Nephron (organoid): ENCODE results near the gene GLIS1.

Experiments used
- H3K27ac Mint-ChIP-seq, 3 experiments: 2 replicates each; pipeline ENCODE4 v1.8.0; 2020; ENCODE audit warnings: mixed read lengths in 3 of 3, mild to moderate bottlenecking in 2 of 3, moderate library complexity in 1 of 3
- H3K27me3 Mint-ChIP-seq: 2 replicates; pipeline ENCODE4 v1.8.0; 2021; ENCODE audit warnings: low read depth, mild to moderate bottlenecking, moderate library complexity, mixed read lengths
- H3K36me3 Mint-ChIP-seq: 2 replicates; pipeline ENCODE4 v1.8.0; 2020; ENCODE audit warnings: low read depth, mixed read lengths
- H3K4me1 Mint-ChIP-seq: 2 replicates; pipeline ENCODE4 v1.8.0; 2020; ENCODE audit warnings: mixed read lengths
- H3K4me3 Mint-ChIP-seq, 3 experiments: 2 replicates each; pipeline ENCODE4 v1.8.0; 2020; ENCODE audit warnings: mild to moderate bottlenecking in 3 of 3, mixed read lengths in 3 of 3, moderate library complexity in 2 of 3
- H3K9me3 Mint-ChIP-seq: 2 replicates; pipeline ENCODE4 v1.8.0; 2020; ENCODE audit warnings: mixed read lengths
- CTCF ChIP-seq, 3 experiments: fragments of 200-600 bp; sonication (generic); IDR thresholded peaks; one replicate each; pipeline ENCODE4 v1.5.0; 2021; ENCODE audit warnings: antibody characterized with exemption in 3 of 3; ENCODE audit not compliant: unreplicated experiment in 3 of 3

GLIS1 gene

GRCh38 chr1:53655931-53656746 lies 82.8 kb downstream of the GLIS1 start:
- Mint-ChIP-seq H3K9me3 (no peaks in the 10 kb centered on the region), H3K27me3 (peaks cover 32% of the 10 kb centered on the region), H3K36me3 (no peaks in the 10 kb centered on the region), H3K4me3 (no peak overlapping the region), H3K4me1 (peaks cover 5% of the 10 kb centered on the region), H3K27ac (peak overlapping the region in 2 of 3 experiments; percentile 7 to 32)
- no peak for TF ChIP-seq CTCF (IDR thresholded peaks at IDR 0.05; ENCODE audit: unreplicated experiment in 3 of 3)

- H3K4me3 Mint-ChIP-seq: no peak overlapping the region
- no peaks in the 10 kb centered on the region for H3K9me3 Mint-ChIP-seq
- peaks cover 5% of the 10 kb centered on the region for H3K4me1 Mint-ChIP-seq
- TF ChIP-seq CTCF (IDR thresholded peaks at IDR 0.05; ENCODE audit: unreplicated experiment in 3 of 3): no peak
- H3K27ac Mint-ChIP-seq: peak overlapping the region in 1 of 3 experiments; percentile 51
- H3K27me3 Mint-ChIP-seq: peaks cover 28% of the 10 kb centered on the region
- H3K36me3 Mint-ChIP-seq: no peaks in the 10 kb centered on the region
These were observed 84.5 kb downstream of the GLIS1 start for GRCh38 chr1:53654216-53655210.

- no peaks in the 10 kb centered on the region for H3K9me3 Mint-ChIP-seq
- H3K4me1 Mint-ChIP-seq: peaks cover 5% of the 10 kb centered on the region
- no peak overlapping the region for H3K4me3 Mint-ChIP-seq
- TF ChIP-seq CTCF (IDR thresholded peaks at IDR 0.05; ENCODE audit: unreplicated experiment in 3 of 3): no peak
- peaks cover 28% of the 10 kb centered on the region for H3K27me3 Mint-ChIP-seq
- H3K27ac Mint-ChIP-seq: no peak overlapping the region
- H3K36me3 Mint-ChIP-seq: no peaks in the 10 kb centered on the region
These were observed 85.3 kb downstream of the GLIS1 start for GRCh38 chr1:53653631-53654030.

- H3K4me3 Mint-ChIP-seq: no peak overlapping the region
- no peak for TF ChIP-seq CTCF (IDR thresholded peaks at IDR 0.05; ENCODE audit: unreplicated experiment in 3 of 3)
- H3K9me3 Mint-ChIP-seq: no peaks in the 10 kb centered on the region
- peaks cover 28% of the 10 kb centered on the region for H3K27me3 Mint-ChIP-seq
- no peak overlapping the region for H3K27ac Mint-ChIP-seq
- no peaks in the 10 kb centered on the region for H3K36me3 Mint-ChIP-seq
- peaks cover 5% of the 10 kb centered on the region for H3K4me1 Mint-ChIP-seq
These were observed 85.8 kb downstream of the GLIS1 start for GRCh38 chr1:53653200-53653575.

- peaks cover 31% of the 10 kb centered on the region for H3K27me3 Mint-ChIP-seq
- peaks cover 5% of the 10 kb centered on the region for H3K4me1 Mint-ChIP-seq
- H3K36me3 Mint-ChIP-seq: no peaks in the 10 kb centered on the region
- TF ChIP-seq CTCF (IDR thresholded peaks at IDR 0.05; ENCODE audit: unreplicated experiment in 3 of 3): no peak
- H3K4me3 Mint-ChIP-seq: no peak overlapping the region
- no peaks in the 10 kb centered on the region for H3K9me3 Mint-ChIP-seq
- no peak overlapping the region for H3K27ac Mint-ChIP-seq
These were observed 86.3 kb downstream of the GLIS1 start for GRCh38 chr1:53652441-53653199.
